ENCODE results near the gene TOB1. TPM values are rescaled to one million over a fixed set of nuclear protein-coding genes. Genes with fewer than 3 reads are reported as not detected.
"Not testable (repeated sequence)": the region's sequence is repeated elsewhere in the genome, so short reads cannot be mapped to it uniquely, and the experiment has no call there.

The TOB1 gene
- total RNA-seq, 2 experiments from 2014 or later = 81.8 to 99.0 TPM

DNA sequence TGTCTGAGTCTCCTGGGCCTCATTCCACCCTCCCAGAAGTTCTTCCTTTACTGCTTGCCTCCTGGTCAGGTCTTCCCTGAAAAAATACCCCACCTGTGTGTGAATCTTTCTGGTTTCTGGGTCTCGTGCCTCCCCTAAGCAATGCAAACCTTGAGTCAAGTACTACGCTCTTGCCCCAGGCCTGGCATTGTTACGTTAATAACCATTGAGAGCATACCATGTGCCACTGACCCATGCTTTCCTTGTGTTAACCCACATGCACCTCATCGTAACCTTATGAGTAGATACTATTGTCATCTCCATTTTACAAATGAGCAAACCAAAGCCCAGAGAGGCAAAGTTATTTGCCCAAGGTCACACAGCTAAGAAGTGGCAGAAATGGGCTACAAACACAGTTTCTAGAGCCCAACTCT lies 25.4 kb upstream of the TOB1 start:
- CTCF ChIA-PET = interaction anchor here (0.6 to 1.6 kb wide), 3 partner anchors 57 to 1030 kb away, joined by 3 to 4 read pairs (median 4); no protein-coding TSS in a partner anchor
- no peak overlapping the region for H3K27ac Mint-ChIP-seq
- POLR2A ChIA-PET = no interaction called here

DNA sequence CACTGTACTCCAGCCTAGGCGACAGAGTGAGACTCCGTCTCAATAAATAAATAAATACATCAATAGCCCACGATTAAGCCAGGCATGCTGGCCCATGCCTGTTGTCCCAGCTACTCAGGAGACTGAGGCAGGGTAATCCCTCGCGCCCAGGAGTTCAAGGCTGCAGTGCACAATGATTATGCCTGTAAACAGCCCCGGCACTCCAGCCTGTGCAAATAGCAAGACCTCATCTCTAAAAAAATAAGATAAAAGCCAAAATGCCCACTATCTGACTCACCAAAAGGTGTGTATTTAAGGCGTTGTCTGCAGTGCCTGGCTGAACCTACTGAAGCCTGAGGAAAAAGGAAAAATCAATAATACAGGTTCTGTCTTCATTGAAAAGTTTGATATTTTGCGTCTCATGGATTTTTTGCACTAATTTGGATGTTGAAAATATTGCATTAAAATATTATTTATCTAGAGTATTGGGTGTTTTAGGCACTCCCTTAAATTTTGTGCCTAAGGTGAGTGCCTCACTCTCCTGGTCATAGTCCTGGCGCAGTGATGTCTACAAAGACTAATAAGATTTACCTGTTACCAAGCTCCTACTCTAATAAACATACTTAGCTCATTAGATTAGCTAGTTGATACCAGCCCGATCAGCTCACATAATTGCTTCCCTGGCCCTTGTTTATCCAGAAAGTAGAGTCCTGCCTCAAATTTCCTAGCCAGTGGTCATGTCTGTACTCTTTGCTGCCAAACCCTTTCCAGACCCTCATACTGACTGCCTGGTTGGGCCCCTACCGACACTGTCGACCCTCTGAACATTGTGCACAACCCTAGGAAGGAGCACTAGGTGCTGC lies 24.7 kb upstream of the TOB1 start:
- DNase-seq = no peak
- Mint-ChIP-seq H3K36me3 (ENCODE audit: low read depth) (peaks cover 1% of the 10 kb centered on the region), H3K9me3 (no peaks in the 10 kb centered on the region), H3K4me3 (no peak overlapping the region), H3K4me1 (peaks cover 22% of the 10 kb centered on the region), H3K27me3 (peaks cover 9% of the 10 kb centered on the region), H3K27ac (no peak overlapping the region)
- CTCF ChIA-PET = interaction anchor here (1.0 to 1.6 kb wide), 2 partner anchors 8 to 58 kb away, joined by 4 read pairs; no protein-coding TSS in a partner anchor
- POLR2A ChIA-PET = no interaction called here

More for the DNA sequence above, 25.4 kb upstream of the TOB1 start:
- no peaks in the 10 kb centered on the region for H3K9me3 Mint-ChIP-seq
- peaks cover 17% of the 10 kb centered on the region for H3K4me1 Mint-ChIP-seq
- no peak for DNase-seq
- no peak overlapping the region for H3K4me3 Mint-ChIP-seq
- H3K27me3 Mint-ChIP-seq = peaks cover 9% of the 10 kb centered on the region
- peaks cover 1% of the 10 kb centered on the region for H3K36me3 Mint-ChIP-seq (ENCODE audit: low read depth)

GRCh38 chr17:50889528-50890118 lies 23.5 kb upstream of the TOB1 start:
- Mint-ChIP-seq H3K4me1 (peaks cover 22% of the 10 kb centered on the region), H3K4me3 (no peak overlapping the region), H3K27me3 (peaks cover 9% of the 10 kb centered on the region), H3K9me3 (no peaks in the 10 kb centered on the region), H3K27ac (no peak overlapping the region), H3K36me3 (ENCODE audit: low read depth) (peaks cover 1% of the 10 kb centered on the region)
- ChIA-PET CTCF (interaction anchor here (1.0 to 2.6 kb wide), 6 partner anchors 9 to 27 kb away, joined by 3 to 15 read pairs (median 4); no protein-coding TSS in a partner anchor), POLR2A (interaction anchor here (0.5 kb wide), 1 partner anchor 242 kb away, joined by 4 read pairs; no protein-coding TSS in a partner anchor)
- no peak for DNase-seq

DNA sequence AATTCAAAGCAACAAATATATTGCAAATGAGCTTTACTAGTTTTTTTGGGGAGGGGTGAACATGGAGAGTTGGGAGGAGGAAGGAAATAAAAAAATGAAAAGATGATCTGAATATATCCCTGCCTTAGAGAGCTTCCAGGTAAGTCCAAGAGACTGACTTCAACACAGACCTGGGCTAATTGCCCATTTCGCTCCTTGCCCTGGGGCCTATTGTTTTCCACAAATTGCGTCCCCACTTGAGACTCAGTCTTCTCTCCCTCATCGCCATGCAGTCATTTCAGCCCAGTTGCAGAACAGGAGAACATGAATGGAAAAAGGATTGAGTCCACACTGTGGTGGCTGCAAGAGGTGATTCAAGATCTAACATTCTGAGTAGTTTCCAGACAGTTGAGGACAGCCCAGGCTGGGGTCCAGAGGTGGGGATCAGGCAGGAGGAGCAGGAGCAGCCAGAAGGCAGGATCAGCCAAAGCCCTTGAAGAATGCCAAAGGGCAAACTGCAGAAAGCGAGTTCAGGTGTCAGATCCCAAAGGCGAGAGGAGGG lies 21.6 kb upstream of the TOB1 start:
- Mint-ChIP-seq H3K9me3 (no peaks in the 10 kb centered on the region), H3K27ac (peak overlapping the region; percentile 84), H3K27me3 (peaks cover 9% of the 10 kb centered on the region), H3K4me1 (peaks cover 30% of the 10 kb centered on the region), H3K4me3 (no peak overlapping the region), H3K36me3 (ENCODE audit: low read depth) (peaks cover 1% of the 10 kb centered on the region)
- ChIA-PET POLR2A (no interaction called here), CTCF (interaction anchor here (0.7 to 2.6 kb wide), 5 partner anchors 11 to 40 kb away, joined by 4 to 15 read pairs (median 4); no protein-coding TSS in a partner anchor)
- no peak for DNase-seq

- Mint-ChIP-seq H3K4me3 (no peak overlapping the region), H3K27ac (peak overlapping the region; percentile 48), H3K36me3 (ENCODE audit: low read depth) (peaks cover 1% of the 10 kb centered on the region), H3K4me1 (peaks cover 44% of the 10 kb centered on the region), H3K27me3 (peaks cover 11% of the 10 kb centered on the region), H3K9me3 (no peaks in the 10 kb centered on the region)
- DNase-seq = no peak
- POLR2A ChIA-PET = no interaction called here
- CTCF ChIA-PET = interaction anchor here (0.5 to 3.3 kb wide), 6 partner anchors 12 to 22 kb away, joined by 3 to 17 read pairs (median 4); partner anchors contain the start of gene TOB1
These were observed 18.5 kb upstream of the TOB1 start for GRCh38 chr17:50884439-50885311.

DNA sequence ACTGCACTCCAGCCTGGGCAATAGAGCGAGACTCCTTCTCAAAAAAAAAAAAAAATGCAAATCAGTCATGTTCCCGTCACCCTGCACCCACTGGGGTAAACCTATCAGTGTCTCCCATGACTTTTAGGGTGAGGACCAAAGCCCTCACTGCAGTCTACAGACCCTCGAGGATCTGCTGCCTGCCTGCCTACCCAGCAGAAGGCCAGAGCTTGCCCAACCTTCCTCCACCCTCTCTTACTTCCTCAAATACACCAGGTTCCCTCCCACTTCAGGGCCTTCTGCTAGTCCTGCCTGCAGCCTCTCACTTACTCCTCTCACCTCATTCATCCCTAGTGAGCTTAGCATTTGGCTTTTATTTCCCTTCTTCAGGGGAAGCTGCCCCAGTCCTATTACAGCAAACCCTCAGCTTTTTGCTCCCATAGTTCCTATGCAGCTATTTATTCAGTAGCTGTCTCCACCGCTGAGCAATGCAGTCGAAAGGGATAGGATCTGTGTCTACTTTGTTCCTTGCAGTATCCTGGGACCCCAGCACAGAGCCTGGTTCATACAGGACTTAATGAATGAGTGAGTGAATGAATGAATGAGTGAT lies 17.8 kb upstream of the TOB1 start:
- CTCF ChIA-PET = interaction anchor here (0.5 to 3.3 kb wide), 4 partner anchors 13 to 23 kb away, joined by 3 to 17 read pairs (median 5); partner anchors contain the start of gene TOB1
- POLR2A ChIA-PET = no interaction called here
- no peak for DNase-seq
- H3K9me3 Mint-ChIP-seq = peaks cover 1% of the 10 kb centered on the region
- peaks cover 8% of the 10 kb centered on the region for H3K27me3 Mint-ChIP-seq
- H3K4me3 Mint-ChIP-seq = no peak overlapping the region
- peaks cover 44% of the 10 kb centered on the region for H3K4me1 Mint-ChIP-seq
- peak overlapping the region; percentile 48 for H3K27ac Mint-ChIP-seq
- H3K36me3 Mint-ChIP-seq (ENCODE audit: low read depth) = peaks cover 1% of the 10 kb centered on the region

DNA sequence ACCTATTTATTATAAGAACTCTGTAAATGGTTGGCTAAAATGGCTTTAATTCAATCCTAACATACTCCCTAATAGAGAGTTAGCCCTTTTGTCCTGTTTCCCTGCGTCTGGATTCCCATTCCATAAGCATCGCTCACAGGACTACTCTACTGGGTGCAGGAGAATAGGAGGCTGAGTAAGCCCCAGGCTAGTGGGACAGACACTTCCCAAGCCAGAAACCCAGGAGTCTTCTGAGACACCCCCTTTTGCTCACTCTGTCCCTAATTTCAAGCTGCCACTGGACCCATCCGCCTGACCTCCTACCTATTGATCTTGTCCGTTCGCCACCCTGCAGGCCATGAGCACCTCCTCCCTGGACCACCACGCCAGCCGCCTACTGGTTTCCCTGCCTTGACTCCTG lies 16.7 kb upstream of the TOB1 start:
- Mint-ChIP-seq H3K9me3 (peaks cover 2% of the 10 kb centered on the region), H3K36me3 (ENCODE audit: low read depth) (no peaks in the 10 kb centered on the region), H3K4me1 (peaks cover 39% of the 10 kb centered on the region), H3K27me3 (peaks cover 4% of the 10 kb centered on the region), H3K4me3 (no peak overlapping the region), H3K27ac (no peak overlapping the region)
- ChIA-PET CTCF (no interaction called here), POLR2A (no interaction called here)
- DNase-seq = no peak

DNA sequence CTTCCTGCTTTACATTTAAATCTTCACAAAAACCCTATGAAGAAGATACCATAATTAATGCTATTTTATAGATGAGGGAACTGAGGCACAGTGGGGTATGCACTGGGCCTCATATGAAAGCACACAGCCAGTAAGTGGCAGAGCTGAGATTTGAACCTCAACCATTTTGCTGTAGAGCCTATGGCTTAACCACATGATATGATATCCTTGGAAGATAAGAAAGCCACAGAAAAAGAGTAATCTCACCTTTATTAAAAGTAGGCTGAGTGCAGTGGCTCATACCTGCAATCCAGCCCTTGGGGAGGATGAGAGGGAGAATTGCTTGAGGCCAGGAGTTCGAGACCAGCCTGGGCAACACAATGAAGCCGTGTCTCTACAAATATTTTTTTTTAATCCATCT lies 15.0 kb upstream of the TOB1 start:
- H3K4me3 Mint-ChIP-seq = no peak overlapping the region
- ChIA-PET CTCF (no interaction called here), POLR2A (no interaction called here)
- peaks cover 24% of the 10 kb centered on the region for H3K4me1 Mint-ChIP-seq
- peak overlapping the region; percentile 6 for H3K27ac Mint-ChIP-seq
- no peaks in the 10 kb centered on the region for H3K36me3 Mint-ChIP-seq (ENCODE audit: low read depth)
- H3K27me3 Mint-ChIP-seq = peaks cover 6% of the 10 kb centered on the region
- peaks cover 2% of the 10 kb centered on the region for H3K9me3 Mint-ChIP-seq
- no peak for DNase-seq

- Mint-ChIP-seq H3K36me3 (ENCODE audit: low read depth) (no peaks in the 10 kb centered on the region), H3K27ac (no peak overlapping the region), H3K4me3 (no peak overlapping the region), H3K4me1 (peaks cover 21% of the 10 kb centered on the region), H3K27me3 (peaks cover 15% of the 10 kb centered on the region), H3K9me3 (peaks cover 2% of the 10 kb centered on the region)
- DNase-seq = no peak
- ChIA-PET POLR2A (no interaction called here), CTCF (interaction anchor here (1.0 to 2.0 kb wide), 3 partner anchors 21 to 482 kb away, joined by 3 to 7 read pairs (median 4); partner anchors contain the start of gene LRRC59)
These were observed 12.9 kb upstream of the TOB1 start for GRCh38 chr17:50879086-50879485.

DNA sequence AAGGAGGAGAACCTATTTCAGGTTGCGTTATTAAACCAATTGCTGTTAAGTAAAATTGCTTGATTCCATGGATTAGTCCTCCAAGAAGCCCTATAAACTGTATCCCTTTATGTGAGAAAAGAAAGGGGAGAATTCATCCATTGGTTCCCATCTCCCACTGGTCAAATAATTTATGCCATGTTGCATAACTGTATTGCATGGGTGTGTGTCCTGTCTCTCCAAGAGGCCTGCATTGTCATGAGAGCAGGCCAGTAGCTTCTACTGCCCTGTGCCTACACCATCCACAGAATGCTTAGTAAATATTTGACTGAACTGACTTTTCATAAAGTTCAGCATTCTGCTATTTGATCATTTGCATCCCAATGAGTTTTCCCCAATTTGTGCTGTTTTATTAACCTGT lies 11.7 kb upstream of the TOB1 start:
- peaks cover 2% of the 10 kb centered on the region for H3K36me3 Mint-ChIP-seq (ENCODE audit: low read depth)
- ChIA-PET CTCF (interaction anchor here (0.8 to 2.0 kb wide), 4 partner anchors 8 to 25 kb away, joined by 3 to 7 read pairs (median 4); no protein-coding TSS in a partner anchor), POLR2A (no interaction called here)
- peaks cover 21% of the 10 kb centered on the region for H3K27me3 Mint-ChIP-seq
- H3K4me3 Mint-ChIP-seq = no peak overlapping the region
- peaks cover 2% of the 10 kb centered on the region for H3K9me3 Mint-ChIP-seq
- peaks cover 29% of the 10 kb centered on the region for H3K4me1 Mint-ChIP-seq
- no peak for DNase-seq
- H3K27ac Mint-ChIP-seq = no peak overlapping the region

DNA sequence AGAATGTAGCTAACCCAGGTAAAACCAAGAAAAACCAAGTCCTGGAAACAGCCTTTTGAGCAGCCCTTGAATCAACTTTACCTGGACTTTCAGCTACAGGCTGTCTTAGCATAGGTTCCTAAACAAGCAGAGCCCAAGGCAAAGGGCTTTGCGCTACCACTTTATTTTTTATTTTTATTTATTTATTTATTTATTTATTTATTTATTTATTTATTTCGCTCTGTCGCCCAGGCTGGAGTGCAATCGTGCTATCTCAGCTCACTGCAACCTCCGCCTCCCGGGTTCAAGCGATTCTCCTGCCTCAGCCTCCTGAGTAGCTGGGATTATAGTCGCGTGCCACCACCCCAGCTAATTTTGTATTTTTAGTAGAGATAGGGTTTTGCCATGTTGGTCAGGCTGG lies 10.9 kb upstream of the TOB1 start:
- POLR2A ChIA-PET; H3K27ac Mint-ChIP-seq; DNase-seq; H3K36me3 Mint-ChIP-seq (ENCODE audit: low read depth); H3K4me3 Mint-ChIP-seq; H3K9me3 Mint-ChIP-seq: not testable (repeated sequence)
- CTCF ChIA-PET = interaction anchor here (1.2 to 1.6 kb wide), 4 partner anchors 9 to 97 kb away, joined by 3 to 4 read pairs (median 4); no protein-coding TSS in a partner anchor
- peaks cover 33% of the 10 kb centered on the region for H3K4me1 Mint-ChIP-seq
- H3K27me3 Mint-ChIP-seq = peaks cover 21% of the 10 kb centered on the region

DNA sequence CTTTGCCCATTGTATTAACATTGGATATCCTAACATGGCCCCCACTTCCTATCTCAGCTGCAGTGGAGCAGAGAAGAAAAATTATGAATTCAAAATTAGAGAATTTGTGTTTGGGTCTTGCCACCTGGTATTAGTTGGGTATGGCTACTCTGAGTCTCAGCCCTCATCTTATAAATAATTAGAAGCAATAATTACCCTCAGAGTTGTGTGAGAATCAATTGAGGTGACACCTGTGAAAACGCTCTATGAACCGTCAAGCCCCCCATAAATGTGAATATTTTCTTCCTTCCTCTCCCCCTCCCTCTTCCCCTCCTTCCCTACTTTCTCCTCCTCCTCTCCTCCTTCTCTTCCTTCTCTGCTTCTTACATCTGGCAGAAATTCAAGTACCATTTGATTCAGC lies 8.9 kb upstream of the TOB1 start:
- DNase-seq = no peak
- ChIA-PET POLR2A (no interaction called here), CTCF (no interaction called here)
- Mint-ChIP-seq H3K4me1 (peaks cover 32% of the 10 kb centered on the region), H3K4me3 (no peak overlapping the region), H3K36me3 (ENCODE audit: low read depth) (peaks cover 2% of the 10 kb centered on the region), H3K27me3 (peaks cover 19% of the 10 kb centered on the region), H3K9me3 (peaks cover 2% of the 10 kb centered on the region), H3K27ac (no peak overlapping the region)

Data from activated CD4-positive, alpha-beta T cell treated with anti-CD3 and anti-CD28 coated beads, Interleukin-2, amount 10 ng/mL, durations not matched to agents 7 days and 5 days (primary cell).